ENCODE measurements around the gene ZNF780B. TPM values are rescaled to one million over a fixed set of nuclear protein-coding genes. Genes with fewer than 3 reads are reported as not detected.

Gene ZNF780B
- total RNA-seq, 1 experiment from 2014 or later = 31.9 TPM

DNA sequence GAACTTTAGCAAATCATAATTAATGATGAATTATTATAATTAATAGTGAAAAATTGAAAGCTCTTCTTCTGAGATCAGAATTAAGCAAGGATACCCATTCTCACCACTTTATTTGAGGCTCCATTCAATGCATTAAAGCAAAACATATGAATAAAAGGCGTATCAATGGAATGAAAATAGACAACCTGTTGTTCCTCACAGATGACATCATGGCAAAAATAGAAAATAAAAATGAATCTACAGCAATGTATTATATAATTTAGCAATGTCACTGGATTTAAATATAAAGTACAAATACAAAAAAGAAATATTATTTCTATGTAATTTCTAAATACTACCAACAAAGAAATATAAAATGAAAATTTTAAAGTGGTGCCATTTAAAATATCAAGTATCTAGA lies 45.8 kb upstream of the ZNF780B start:
- no peak overlapping the region for H3K4me2 ChIP-seq (ENCODE audit: insufficient read depth, insufficient read length, low read length)
- H3K56ac ChIP-seq (ENCODE audit: insufficient read length, low read depth, low read length) = no peak overlapping the region
- no peaks in the 10 kb centered on the region for H3K4me1 ChIP-seq (ENCODE audit: insufficient read depth, low read length)
- no peaks in the 10 kb centered on the region for H3K79me1 ChIP-seq (ENCODE audit: insufficient read depth, low read depth, low read length, poor library complexity, severe bottlenecking)
- H2BK120ac ChIP-seq (ENCODE audit: low read depth, low read length, poor library complexity, severe bottlenecking) = no peak overlapping the region
- no peak overlapping the region for H3K23ac ChIP-seq (ENCODE audit: insufficient read length, low read depth, low read length)
- no peak overlapping the region for H3K4me3 Mint-ChIP-seq
- H4K5ac ChIP-seq (ENCODE audit: insufficient read length, low read depth, low read length) = no peak overlapping the region
- peaks cover 19% of the 10 kb centered on the region for H3K27me3 Mint-ChIP-seq (ENCODE audit: low read depth)
- no peak overlapping the region for H3K18ac ChIP-seq (ENCODE audit: insufficient read length, low read depth, low read length)
- no peak overlapping the region for H3K27ac Mint-ChIP-seq
- H2AFZ ChIP-seq (ENCODE audit: low read length) = no peak overlapping the region
- no peak overlapping the region for H2AK5ac ChIP-seq (ENCODE audit: insufficient read length, low read length)
- no peak overlapping the region for H3T11ph ChIP-seq (ENCODE audit: low read length)
- no peak overlapping the region for H3K4ac ChIP-seq (ENCODE audit: low read depth, low read length)
- H3K9ac ChIP-seq (ENCODE audit: extremely low read depth, insufficient read length, low read length) = no peak overlapping the region
- no peak overlapping the region for H4K8ac ChIP-seq (replicated peaks; ENCODE audit: insufficient read length, low read depth, low read length)
- no peak overlapping the region for H2BK15ac ChIP-seq (ENCODE audit: low read depth, low read length)
- H2BK20ac ChIP-seq (ENCODE audit: low read depth, low read length, poor library complexity, severe bottlenecking) = no peak overlapping the region
- H4K91ac ChIP-seq (ENCODE audit: insufficient read length, low read depth, low read length) = no peak overlapping the region
- no peak overlapping the region for H2BK5ac ChIP-seq (ENCODE audit: insufficient read length, low read length)
- H3K14ac ChIP-seq (ENCODE audit: insufficient read depth, low read length) = no peak overlapping the region
- H3K23me2 ChIP-seq (ENCODE audit: insufficient read length, low read depth, low read length, poor library complexity, severe bottlenecking) = no peaks in the 10 kb centered on the region
- H3K79me2 ChIP-seq (ENCODE audit: insufficient read depth, low read length) = no peaks in the 10 kb centered on the region
- H4K20me1 ChIP-seq (ENCODE audit: control insufficient read depth, insufficient read depth, insufficient read length) = no peaks in the 10 kb centered on the region
- H3K4me1 Mint-ChIP-seq = no peaks in the 10 kb centered on the region
- DNase-seq = no peak
- no peak overlapping the region for H3K27ac ChIP-seq (ENCODE audit: insufficient read length, low read depth, low read length)
- no peaks in the 10 kb centered on the region for H3K27me3 ChIP-seq (ENCODE audit: insufficient read depth, low read length)
- H3K9me3 Mint-ChIP-seq = peaks cover 10 to 12% of the 10 kb centered on the region in 2 experiments
- H3K9me3 ChIP-seq (ENCODE audit: control insufficient read depth, low read depth, low read length) = no peaks in the 10 kb centered on the region
- TF ChIP-seq, protein P1, sequence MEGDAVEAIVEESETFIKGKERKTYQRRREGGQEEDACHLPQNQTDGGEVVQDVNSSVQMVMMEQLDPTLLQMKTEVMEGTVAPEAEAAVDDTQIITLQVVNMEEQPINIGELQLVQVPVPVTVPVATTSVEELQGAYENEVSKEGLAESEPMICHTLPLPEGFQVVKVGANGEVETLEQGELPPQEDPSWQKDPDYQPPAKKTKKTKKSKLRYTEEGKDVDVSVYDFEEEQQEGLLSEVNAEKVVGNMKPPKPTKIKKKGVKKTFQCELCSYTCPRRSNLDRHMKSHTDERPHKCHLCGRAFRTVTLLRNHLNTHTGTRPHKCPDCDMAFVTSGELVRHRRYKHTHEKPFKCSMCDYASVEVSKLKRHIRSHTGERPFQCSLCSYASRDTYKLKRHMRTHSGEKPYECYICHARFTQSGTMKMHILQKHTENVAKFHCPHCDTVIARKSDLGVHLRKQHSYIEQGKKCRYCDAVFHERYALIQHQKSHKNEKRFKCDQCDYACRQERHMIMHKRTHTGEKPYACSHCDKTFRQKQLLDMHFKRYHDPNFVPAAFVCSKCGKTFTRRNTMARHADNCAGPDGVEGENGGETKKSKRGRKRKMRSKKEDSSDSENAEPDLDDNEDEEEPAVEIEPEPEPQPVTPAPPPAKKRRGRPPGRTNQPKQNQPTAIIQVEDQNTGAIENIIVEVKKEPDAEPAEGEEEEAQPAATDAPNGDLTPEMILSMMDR (conservative IDR thresholded peaks at IDR 0.05) = no peak
- no peaks in the 10 kb centered on the region for H3K36me3 Mint-ChIP-seq (ENCODE audit: insufficient read depth in 1 of 3, low read depth in 3 of 3)
- no CpG with 5 or more reads among the region's 1 CpG for WGBS (ENCODE audit: extremely low coverage, insufficient read length, low lambda C conversion rate)
- H2BK12ac ChIP-seq (ENCODE audit: insufficient read length, low read depth, low read length) = no peak overlapping the region
